H1 (cell line): ENCODE measurements around the gene NEU4. TPM values are rescaled to one million over a fixed set of nuclear protein-coding genes. Genes with fewer than 3 reads are reported as not detected.

Experiments
- CTCF ChIA-PET: fragments of 300-600 bp; sonication (Branson Sonifier 250); formaldehyde crosslinking; loops from one replicate; lab custom pipeline; 2021; ENCODE audit not compliant: partially characterized antibody; lab: Charles Lee
- POLR2A ChIA-PET: fragments of 300-600 bp; sonication (Branson Sonifier 250); formaldehyde crosslinking; loops from one replicate; lab custom pipeline; 2021; ENCODE audit warnings: inconsistent platforms; ENCODE audit not compliant: partially characterized antibody; lab: Charles Lee
- DNase-seq, 2 experiments: peaks; one replicate each; pipeline versions ENCODE4 v3.0.0 to v3.0.0-alpha.2; 2010 to 2022; ENCODE audit warnings: low spot score in 2 of 2, low read depth in 1 of 2, mixed read lengths in 1 of 2
- FAIRE-seq: peaks from 2 replicates; lab custom pipeline; 2011; peaks lifted over from hg19 to GRCh38; lab: Jason Lieb, UNC
- H2AFZ ChIP-seq: 2 replicates; pipeline ENCODE4 v1.8.1; 2012; ENCODE audit warnings: low read length, inconsistent platforms
- H2AK5ac ChIP-seq: 2 replicates; pipeline ENCODE4 v1.6.1; 2013; ENCODE audit warnings: low read depth, low read length
- H2BK120ac ChIP-seq: replicated peaks from 2 replicates; pipeline ENCODE3; 2013; ENCODE audit warnings: low read depth, low read length, inconsistent platforms
- H2BK12ac ChIP-seq: 2 replicates; pipeline ENCODE4 v1.6.1; 2013; ENCODE audit warnings: low read depth, low read length
- H2BK15ac ChIP-seq: 2 replicates; pipeline ENCODE4 v1.6.1; 2013; ENCODE audit warnings: low read length
- H2BK20ac ChIP-seq: 2 replicates; pipeline ENCODE4 v1.6.1; 2013; ENCODE audit warnings: low read length
- H2BK5ac ChIP-seq: 2 replicates; pipeline ENCODE4 v1.6.1; 2013; ENCODE audit warnings: low read depth, low read length
- H3K14ac ChIP-seq: 2 replicates; pipeline ENCODE4 v1.6.1; 2013; ENCODE audit warnings: inconsistent platforms; ENCODE audit not compliant: insufficient read length
- H3K18ac ChIP-seq: 2 replicates; pipeline ENCODE4 v1.6.1; 2013; ENCODE audit warnings: low read length; ENCODE audit errors: extremely low read depth
- H3K23ac ChIP-seq: 2 replicates; pipeline ENCODE4 v1.6.1; 2013; ENCODE audit warnings: inconsistent platforms; ENCODE audit not compliant: insufficient read length
- H3K23me2 ChIP-seq: 2 replicates; pipeline ENCODE4 v1.6.1; 2013; ENCODE audit warnings: low read depth, low read length
- H3K27ac ChIP-seq: 2 replicates; pipeline ENCODE4 v1.6.1; 2011; ENCODE audit warnings: low read depth, low read length, inconsistent platforms
- H3K27me3 ChIP-seq, 4 experiments: replicated peaks in 1 of 4; 1 replicate in 1 of 4; 2 replicates in 3 of 4; pipeline versions ENCODE4 v1.6.1 to v1.8.1; 2011 to 2013; ENCODE audit warnings: low read length in 3 of 4, mild to moderate bottlenecking in 3 of 4, inconsistent platforms in 2 of 4, mixed read lengths in 2 of 4, moderate library complexity in 1 of 4; ENCODE audit not compliant: control insufficient read depth in 3 of 4, insufficient read depth in 3 of 4; ENCODE audit errors: extremely low read depth in 1 of 4
- H3K36me3 ChIP-seq, 4 experiments: 2 replicates each; pipeline versions ENCODE4 v1.6.1 to v1.8.1; 2011 to 2013; ENCODE audit warnings: mild to moderate bottlenecking in 4 of 4, low read length in 3 of 4, moderate library complexity in 2 of 4, control low read depth in 1 of 4, inconsistent platforms in 1 of 4; ENCODE audit not compliant: insufficient read depth in 4 of 4, control insufficient read depth in 2 of 4
- H3K4ac ChIP-seq: replicated peaks from 2 replicates; pipeline ENCODE3; 2013; ENCODE audit warnings: low read length, low read depth, mixed read lengths, inconsistent platforms; ENCODE audit not compliant: insufficient read length
- H3K4me1 ChIP-seq, 4 experiments: replicated peaks in 1 of 4; 1 replicate in 1 of 4; 2 replicates in 3 of 4; pipeline versions ENCODE4 v1.6.1 to v1.8.1; 2011 to 2013; ENCODE audit warnings: low read length in 3 of 4, inconsistent platforms in 2 of 4, mixed read lengths in 1 of 4; ENCODE audit not compliant: insufficient read depth in 4 of 4, control insufficient read depth in 3 of 4
- H3K4me2 ChIP-seq, 2 experiments: 2 replicates each; pipeline versions ENCODE4 v1.6.1 to v1.8.1; 2011 to 2013; ENCODE audit warnings: low read depth in 2 of 2, low read length in 2 of 2, control low read depth in 1 of 2, inconsistent platforms in 1 of 2, mild to moderate bottlenecking in 1 of 2; ENCODE audit not compliant: insufficient read depth in 1 of 2
- H3K4me3 ChIP-seq, 4 experiments: fragments of 200-600, 300-600 bp in 1 of 4; sonication (generic), shearing (Covaris generic), sonication (Bioruptor Twin) in 1 of 4; 2 replicates each; pipeline versions ENCODE4 v1.5.1 to v1.8.1; 2011 to 2016; ENCODE audit warnings: low read length in 4 of 4, low read depth in 3 of 4, control low read depth in 2 of 4, inconsistent platforms in 2 of 4, mild to moderate bottlenecking in 2 of 4, mixed read lengths in 1 of 4, moderate library complexity in 1 of 4; ENCODE audit not compliant: insufficient read depth in 2 of 4; ENCODE audit errors: extremely low read depth in 1 of 4
- H3K56ac ChIP-seq: replicated peaks from 2 replicates; pipeline ENCODE3; 2013; ENCODE audit warnings: low read depth, mild to moderate bottlenecking, mixed read lengths, low read length, inconsistent platforms; ENCODE audit not compliant: insufficient read length
- H3K79me1 ChIP-seq: 2 replicates; pipeline ENCODE4 v1.6.1; 2013; ENCODE audit warnings: low read depth, low read length, control low read depth
- H3K79me2 ChIP-seq, 2 experiments: 2 replicates each; pipeline versions ENCODE4 v1.6.1 to v1.8.1; 2012 to 2013; ENCODE audit warnings: low read length in 2 of 2, mild to moderate bottlenecking in 2 of 2, inconsistent platforms in 1 of 2; ENCODE audit not compliant: insufficient read depth in 2 of 2, control insufficient read depth in 1 of 2
- H3K9ac ChIP-seq, 4 experiments: replicated peaks in 1 of 4; 1 replicate in 1 of 4; 2 replicates in 3 of 4; pipeline versions ENCODE4 v1.6.1 to v1.8.1; 2011 to 2013; ENCODE audit warnings: low read depth in 3 of 4, low read length in 3 of 4, control low read depth in 2 of 4, mild to moderate bottlenecking in 2 of 4, moderate library complexity in 2 of 4, inconsistent platforms in 1 of 4; ENCODE audit errors: extremely low read depth in 1 of 4
- H3K9me3 ChIP-seq, 2 experiments: 2 replicates each; pipeline versions ENCODE4 v1.6.1 to v1.8.1; 2012 to 2013; ENCODE audit warnings: mild to moderate bottlenecking in 2 of 2, moderate library complexity in 2 of 2, control low read depth in 1 of 2, inconsistent platforms in 1 of 2, low read depth in 1 of 2, low read length in 1 of 2, mixed read lengths in 1 of 2; ENCODE audit not compliant: insufficient read depth in 2 of 2
- H4K20me1 ChIP-seq, 2 experiments: replicated peaks in 1 of 2; 2 replicates each; pipeline versions ENCODE3 to v1.8.1; 2011 to 2013; ENCODE audit warnings: inconsistent platforms in 2 of 2, low read length in 2 of 2, mild to moderate bottlenecking in 1 of 2; ENCODE audit not compliant: insufficient read depth in 2 of 2, control insufficient read depth in 1 of 2
- H4K5ac ChIP-seq: 2 replicates; pipeline ENCODE4 v1.6.1; 2013; ENCODE audit warnings: low read length, low read depth, mixed read lengths, inconsistent platforms; ENCODE audit not compliant: insufficient read length
- H4K8ac ChIP-seq: 2 replicates; pipeline ENCODE4 v1.8.0; 2013; ENCODE audit warnings: mild to moderate bottlenecking, moderate library complexity, low read length, inconsistent platforms; ENCODE audit not compliant: insufficient read depth; ENCODE audit errors: extremely low read depth
- H4K91ac ChIP-seq: replicated peaks from 2 replicates; pipeline ENCODE3; 2013; ENCODE audit warnings: low read length, mixed read lengths, inconsistent platforms; ENCODE audit not compliant: insufficient read length
- ATF2 ChIP-seq: IDR thresholded peaks from 2 replicates; pipeline ENCODE4 v1.6.1; 2012; ENCODE audit warnings: low read length, inconsistent platforms
- BRCA1 ChIP-seq: IDR thresholded peaks from 2 replicates; pipeline ENCODE4 v1.6.1; 2012; ENCODE audit warnings: low read depth, low read length, improper control_type of control experiment
- E2F6 ChIP-seq: IDR thresholded peaks from 2 replicates; pipeline ENCODE4 v1.6.1; 2012; ENCODE audit warnings: inconsistent platforms
- JUN ChIP-seq: IDR thresholded peaks from 2 replicates; pipeline ENCODE4 v1.6.1; 2011; ENCODE audit warnings: low read depth, mild to moderate bottlenecking, improper control_type of control experiment, low read length
- JUND ChIP-seq: IDR thresholded peaks from 2 replicates; pipeline ENCODE4 v1.6.1; 2011; ENCODE audit warnings: mild to moderate bottlenecking, improper control_type of control experiment, low read length
- NANOG ChIP-seq: IDR thresholded peaks from 2 replicates; pipeline ENCODE4 v1.6.1; 2011; ENCODE audit warnings: low read length, low read depth, mild to moderate bottlenecking, inconsistent platforms; ENCODE audit not compliant: insufficient read depth, poor library complexity, severe bottlenecking
- POLR2A ChIP-seq, 2 experiments: IDR thresholded peaks; 1 replicate in 1 of 2; 2 replicates in 1 of 2; pipeline ENCODE4 v1.6.1; 2011; ENCODE audit warnings: low read depth in 2 of 2, low read length in 2 of 2, mild to moderate bottlenecking in 2 of 2; ENCODE audit errors: control extremely low read depth in 1 of 2
- RFX5 ChIP-seq: IDR thresholded peaks from 2 replicates; pipeline ENCODE4 v1.6.1; 2011; ENCODE audit warnings: low read depth, low read length, improper control_type of control experiment, borderline replicate concordance
- RNF2 ChIP-seq: fragments of 200-900, 300-1000 bp; sonication (generic); IDR thresholded peaks from 2 replicates; pipeline ENCODE4 v1.7.1; 2016; ENCODE audit warnings: borderline replicate concordance, low read depth, mild to moderate bottlenecking, antibody characterized with exemption, low read length; ENCODE audit not compliant: poor library complexity, severe bottlenecking; ENCODE audit errors: missing control alignments
- SIN3A ChIP-seq, 2 experiments: IDR thresholded peaks in 1 of 2; conservative IDR thresholded peaks in 1 of 2; 2 replicates each; pipeline ENCODE4 v1.6.1; 2011 to 2012; ENCODE audit warnings: low read length in 2 of 2, improper control_type of control experiment in 1 of 2, low read depth in 1 of 2, mild to moderate bottlenecking in 1 of 2
- TAF7 ChIP-seq: optimal IDR thresholded peaks from 2 replicates; pipeline ENCODE3; 2011; ENCODE audit warnings: low read depth, mild to moderate bottlenecking, inconsistent platforms, low read length, moderate library complexity, borderline replicate concordance
- WGBS, 2 experiments: shearing (Covaris generic) in 1 of 2; methylation state at CpG; one replicate each; pipeline versions ENCODE4 v1.1.6 to v1.1.7; 2013 to 2015; ENCODE audit warnings: low lambda C conversion rate in 2 of 2, mixed read lengths in 2 of 2, inconsistent platforms in 1 of 2, low coverage in 1 of 2, missing lambda C conversion rate in 1 of 2; ENCODE audit not compliant: insufficient replicate concordance in 2 of 2, insufficient coverage in 1 of 2, insufficient read length in 1 of 2; ENCODE audit errors: extremely low coverage in 1 of 2, missing lambda C conversion rate in 1 of 2; 5-methylcytosine and 5-hydroxymethylcytosine counted together
- polyA plus RNA-seq, 7 experiments: library from polyadenylated mRNA; depleted of rRNA in 3 of 7; stranded (reverse) in 5 of 7; unstranded in 2 of 7; fragments of >200 nt in 5 of 7; fragments of 200-250 nt in 2 of 7; gene quantifications; 1 replicate in 5 of 7; 2 replicates in 1 of 7; 4 replicates in 1 of 7; pipeline versions ENCODE4 v1.2.1 to v1.2.3, GENCODE V29; 2011 to 2013; ENCODE audit warnings: missing spikeins in 2 of 7, mixed read lengths in 2 of 7
- total RNA-seq: library from RNA; stranded (reverse); fragmentation: NEBNext Ultra II Directional; extraction: Animal tissue kit (Norgen Biotek cat#: 25700); gene quantifications from 2 replicates; pipeline ENCODE4 v1.2.1, GENCODE V29; 2021

The NEU4 gene
- total and polyA plus RNA-seq, 2 of the 8 experiments (the other 6 are each of a cell fraction or from before 2014, with no cell fraction given) = 0.32 to 0.50 TPM

GRCh38 chr2:241836292-241836691 is 27.3 kb downstream of the NEU4 start:
- Histone ChIP-seq H2BK20ac (no peak overlapping the region), H4K20me1 (no peaks in the 10 kb centered on the region), H2BK5ac (no peak overlapping the region), H3K18ac (no peak overlapping the region), H3K79me2 (no peaks in the 10 kb centered on the region), H3K9ac (no peak overlapping the region), H3K56ac (no peak overlapping the region), H3K4me2 (no peak overlapping the region), H4K91ac (no peak overlapping the region), H2BK15ac (no peak overlapping the region), H3K27me3 (no peaks in the 10 kb centered on the region), H2BK12ac (no peak overlapping the region), H3K36me3 (no peaks in the 10 kb centered on the region), H3K79me1 (no peaks in the 10 kb centered on the region), H3K4ac (no peak overlapping the region), H2AFZ (no peak overlapping the region), H4K5ac (no peak overlapping the region), H3K4me1 (no peaks in the 10 kb centered on the region; a peak in 1 of 7 replicates), H3K4me3 (no peak overlapping the region), H2AK5ac (no peak overlapping the region), H3K14ac (no peak overlapping the region), H3K9me3 (no peaks in the 10 kb centered on the region), H4K8ac (no peak overlapping the region), H3K23ac (no peak overlapping the region), H2BK120ac (no peak overlapping the region), H3K27ac (no peak overlapping the region), H3K23me2 (no peaks in the 10 kb centered on the region)
- DNase-seq (no peak), FAIRE-seq (no peak)
- POLR2A ChIA-PET = no interaction called here
- CTCF ChIA-PET = interaction anchor here (0.8 to 2.4 kb wide), 7 partner anchors 8 to 136 kb away, joined by 4 to 9 read pairs (median 4); no protein-coding TSS in a partner anchor
- 83% methylated on average over 6 of the region's 6 CpGs; no CpG with 5 or more reads in 1 of the 2 experiments for WGBS, 2 experiments
- TF ChIP-seq SIN3A (conservative IDR thresholded peaks at IDR 0.05 in 1 of 2, IDR thresholded peaks at IDR 0.05 in 1 of 2; ENCODE audit: low read depth in 1 of 2, low read length in 2 of 2) (no peak), RFX5 (no peak), JUND (no peak), RNF2 (no peak), POLR2A (IDR thresholded peaks at IDR 0.05; ENCODE audit: control extremely low read depth in 1 of 2, low read depth in 2 of 2, low read length in 2 of 2) (no peak), E2F6 (no peak), ATF2 (no peak), BRCA1 (no peak), NANOG (no peak), JUN (no peak), TAF7 (no peak)
